HepG2 (cell line): ENCODE data around the gene INAFM2. TPM values are rescaled to one million over a fixed set of nuclear protein-coding genes. Genes with fewer than 3 reads are reported as not detected.

Experiments used
- CSRNP1 ChIP-seq: sonication (generic); formaldehyde crosslinking; IDR thresholded peaks from 2 replicates; pipeline ENCODE4 v1.8.1; 2023; ENCODE audit warnings: mild to moderate bottlenecking, missing genetic modification reagents
- E2F5 ChIP-seq: sonication (generic); formaldehyde crosslinking; conservative IDR thresholded peaks from 2 replicates; pipeline ENCODE4 v1.4.0; 2020; ENCODE audit warnings: missing genetic modification reagents
- KDM6A ChIP-seq: IDR thresholded peaks from 2 replicates; pipeline ENCODE4 v1.6.1; 2016; ENCODE audit warnings: low read depth
- KLF11 ChIP-seq: IDR thresholded peaks from 2 replicates; pipeline ENCODE4 v1.6.1; 2016; ENCODE audit warnings: missing compliant biosample characterization
- MEIS2 ChIP-seq: sonication (generic); formaldehyde crosslinking; IDR thresholded peaks from 2 replicates; pipeline ENCODE4 v1.9.0; 2021; ENCODE audit warnings: mild to moderate bottlenecking, missing genetic modification reagents
- SMAD1 ChIP-seq: sonication (generic); formaldehyde crosslinking; IDR thresholded peaks from 2 replicates; pipeline ENCODE4 v1.4.0; 2020; ENCODE audit warnings: missing genetic modification reagents, low read depth, mild to moderate bottlenecking, borderline replicate concordance
- STAT6 ChIP-seq: sonication (generic); formaldehyde crosslinking; IDR thresholded peaks from 2 replicates; pipeline ENCODE4 v1.4.0; 2020; ENCODE audit warnings: missing genetic modification reagents, mild to moderate bottlenecking, borderline replicate concordance
- TBX3 ChIP-seq: fragments of 450-650 bp; IDR thresholded peaks from 2 replicates; pipeline ENCODE4 v1.6.1; 2017; ENCODE audit warnings: antibody characterized with exemption, mild to moderate bottlenecking, inconsistent platforms, borderline replicate concordance
- TEAD3 ChIP-seq: optimal IDR thresholded peaks from 2 replicates; pipeline ENCODE3; 2016; ENCODE audit warnings: borderline replicate concordance
- ZNF276 ChIP-seq: sonication (generic); formaldehyde crosslinking; IDR thresholded peaks from 2 replicates; pipeline ENCODE4 v1.4.0; 2020; ENCODE audit warnings: mild to moderate bottlenecking, low read depth, missing genetic modification reagents
- ZNF546 ChIP-seq: sonication (generic); formaldehyde crosslinking; conservative IDR thresholded peaks from 2 replicates; pipeline ENCODE4 v1.8.1; 2023; ENCODE audit warnings: mild to moderate bottlenecking, missing genetic modification reagents
- ZNF547 ChIP-seq: sonication (generic); formaldehyde crosslinking; IDR thresholded peaks from 2 replicates; pipeline ENCODE4 v1.5.1; 2020; ENCODE audit warnings: mild to moderate bottlenecking, missing genetic modification reagents
- ZNF776 ChIP-seq: sonication (generic); formaldehyde crosslinking; IDR thresholded peaks from 2 replicates; pipeline ENCODE4 v1.4.0; 2020; ENCODE audit warnings: mild to moderate bottlenecking, missing genetic modification reagents
- polyA plus RNA-seq, 8 experiments: library from polyadenylated mRNA; depleted of rRNA in 3 of 8; stranded (reverse) in 7 of 8; unstranded in 1 of 8; fragments of >200 nt; fragmentation: Illumina TruSeq in 4 of 8; extraction: Trizol in 4 of 8; gene quantifications; 2 replicates each; pipeline versions ENCODE4 v1.2.1 to v1.2.3, GENCODE V29; 2011 to 2016; ENCODE audit warnings: low read depth in 4 of 8, missing spikeins in 1 of 8, mixed read lengths in 1 of 8; ENCODE audit not compliant: insufficient read depth in 1 of 8
- total RNA-seq, 5 experiments: library from RNA; depleted of rRNA; stranded (reverse); fragments of >200 nt; fragmentation: Illumina TruSeq; extraction: Trizol; gene quantifications; 2 replicates each; pipeline ENCODE4 v1.2.3, GENCODE V29; 2016; ENCODE audit warnings: low read depth in 1 of 5

The INAFM2 gene
- total and polyA plus RNA-seq, 2 of the 13 experiments (the other 11 are each of a cell fraction or from before 2014, with no cell fraction given): 5.5 to 6.5 TPM

GRCh38 chr15:40323239-40323952, at the start of gene INAFM2 (continued):
- TF ChIP-seq STAT6 (CRISPR knock-in tag) (no peak), KLF11 (CRISPR knock-in tag) (no peak), MEIS2 (peak; percentile 45; the same call in 1 of the 2 replicates), SMAD1 (no peak), ZNF546 (CRISPR knock-in tag) (no peak), ZNF276 (CRISPR knock-in tag) (peak; percentile 76; the same call in 1 of the 2 replicates), TEAD3 (CRISPR knock-in tag) (no peak), ZNF776 (CRISPR knock-in tag) (no peak), E2F5 (CRISPR knock-in tag) (no peak), ZNF547 (CRISPR knock-in tag) (peak; percentile 33; the same call in 1 of the 2 replicates), CSRNP1 (CRISPR knock-in tag) (no peak), TBX3 (peak; percentile 51; the same call in 1 of the 2 replicates), KDM6A (CRISPR knock-in tag) (0 out of 2 replicates have a peak, but pooled peaks have one; percentile 27)
